HG02798 (cell line): ENCODE measurements around the gene METTL13.

Experiments used
- ATAC-seq: cut with Tn5 transposase; IDR thresholded peaks from one replicate; pipeline ENCODE4 v1.9.1; 2021; ENCODE audit warnings: mild to moderate bottlenecking; ENCODE audit not compliant: unreplicated experiment, poor library complexity

Gene METTL13

GRCh38 chr1:171800342-171800741, 18.9 kb downstream of the METTL13 start:
- no peak for ATAC-seq

GRCh38 chr1:171800851-171801250, 19.4 kb downstream of the METTL13 start:
- no peak for ATAC-seq

DNA sequence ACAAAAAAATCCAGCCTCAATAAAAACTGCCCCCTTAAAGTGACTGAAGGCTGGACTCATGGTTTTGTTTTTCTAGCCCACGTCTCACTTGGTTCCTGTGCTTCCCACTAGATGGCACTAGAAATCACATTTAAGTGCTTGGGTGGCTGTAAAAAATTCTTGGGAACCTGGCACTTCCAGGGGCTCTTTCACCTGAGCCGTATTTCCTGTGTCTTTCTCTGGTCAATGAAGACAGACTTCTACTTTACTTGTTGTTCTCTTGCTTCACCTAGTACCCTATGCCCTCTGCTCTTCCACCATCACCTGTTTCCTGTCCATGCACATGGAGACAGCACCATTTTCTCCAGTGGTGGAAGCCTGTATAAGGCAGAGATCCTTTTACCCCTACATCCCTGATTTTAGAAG, 20.0 kb downstream of the METTL13 start:
- peak; percentile 25 for ATAC-seq

GRCh38 chr1:171802207-171802606, 20.7 kb downstream of the METTL13 start:
- ATAC-seq, result no peak

DNA sequence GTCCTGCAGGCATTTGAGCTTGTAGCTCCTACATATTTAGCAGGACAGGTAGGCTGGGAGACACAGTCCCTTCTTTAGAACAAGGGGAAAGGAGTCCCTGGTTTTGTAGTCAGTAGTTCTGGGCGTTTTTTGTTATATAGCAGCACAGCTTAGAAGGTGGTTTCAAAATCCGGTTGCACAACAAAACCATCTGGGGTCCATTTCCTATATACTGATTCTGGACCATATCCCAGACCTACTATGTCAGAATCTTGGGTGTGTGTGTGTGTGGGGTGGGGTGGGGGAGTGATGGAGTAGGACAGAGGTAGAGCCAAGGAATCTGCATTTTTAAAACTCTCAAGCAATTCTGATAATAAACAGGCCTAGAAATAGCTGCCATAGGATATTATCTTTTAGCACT, 21.6 kb downstream of the METTL13 start:
- no peak for ATAC-seq

DNA sequence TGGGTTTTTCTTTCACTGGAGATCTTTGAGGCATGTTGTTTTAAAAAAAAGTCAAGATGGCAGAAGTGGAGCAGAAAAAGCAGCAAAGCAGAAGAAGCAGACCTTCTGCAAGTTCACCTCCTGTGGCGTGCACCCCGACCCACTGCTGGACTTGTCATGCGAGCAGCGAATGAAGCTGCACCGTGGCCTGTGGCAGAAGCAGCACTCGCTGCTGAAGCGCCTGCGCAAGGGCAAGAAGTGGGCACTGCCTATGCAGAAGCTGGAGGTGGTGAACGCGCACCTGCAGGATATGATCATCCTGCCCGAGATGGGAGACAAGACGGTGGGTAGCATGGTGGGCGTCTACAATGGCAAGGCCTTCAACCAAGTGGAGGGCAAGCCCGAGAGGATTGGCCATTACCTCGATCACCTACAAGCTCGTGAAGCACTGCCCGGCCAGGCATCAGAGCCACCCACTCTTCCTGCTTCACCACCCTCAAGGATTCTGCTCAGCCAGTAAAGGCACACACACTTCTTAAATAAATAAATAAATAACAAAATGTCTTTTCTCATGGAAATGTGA, 22.1 kb downstream of the METTL13 start:
- no peak for ATAC-seq

GRCh38 chr1:171805395-171806115, 24.1 kb downstream of the METTL13 start:
- ATAC-seq, result peak; percentile 87

DNA sequence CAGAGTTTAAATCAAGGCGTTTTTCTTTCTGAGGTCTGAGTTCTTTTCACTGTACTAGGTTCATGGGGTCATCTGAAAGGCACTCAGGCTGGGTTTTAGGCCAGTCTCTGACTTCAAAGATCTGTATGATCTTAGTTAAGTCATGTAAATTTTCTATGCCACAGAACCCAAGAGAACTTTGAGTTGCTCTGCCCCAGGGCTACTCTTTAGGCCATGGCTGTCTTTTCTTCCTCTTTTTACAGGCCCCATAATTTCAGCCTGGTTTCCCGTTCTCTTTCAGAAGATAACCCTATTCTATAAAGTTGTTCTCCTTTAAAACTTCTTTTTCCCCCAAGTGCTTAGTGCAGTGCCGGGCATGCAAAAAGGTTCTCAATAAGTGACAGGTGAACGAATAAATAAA, 26.1 kb downstream of the METTL13 start:
- no peak for ATAC-seq

DNA sequence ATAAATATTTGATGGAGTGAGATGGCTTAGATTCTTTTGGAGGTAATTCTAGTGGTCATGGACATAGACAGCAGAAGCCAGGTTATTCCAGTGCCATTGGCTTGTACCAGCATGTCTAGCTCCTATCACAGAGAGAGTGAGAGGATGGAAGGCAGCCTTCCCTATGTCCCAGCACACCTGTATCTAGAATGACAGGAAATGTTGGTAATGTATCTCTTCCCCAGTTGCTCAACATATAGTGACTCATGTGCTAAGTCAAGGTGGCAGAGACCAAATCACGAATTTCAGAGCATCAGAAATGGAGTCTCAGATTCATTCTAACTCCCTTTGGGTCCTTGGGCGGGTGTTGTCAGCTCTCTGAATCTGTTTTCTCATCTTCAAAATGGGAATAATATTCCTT, 28.4 kb downstream of the METTL13 start:
- no peak for ATAC-seq

GRCh38 chr1:171811672-171812071, 30.2 kb downstream of the METTL13 start:
- no peak for ATAC-seq

GRCh38 chr1:171814692-171815091, 33.2 kb downstream of the METTL13 start:
- ATAC-seq, result no peak

- no peak for ATAC-seq
These were observed 34.9 kb downstream of the METTL13 start for GRCh38 chr1:171816300-171816901.

DNA sequence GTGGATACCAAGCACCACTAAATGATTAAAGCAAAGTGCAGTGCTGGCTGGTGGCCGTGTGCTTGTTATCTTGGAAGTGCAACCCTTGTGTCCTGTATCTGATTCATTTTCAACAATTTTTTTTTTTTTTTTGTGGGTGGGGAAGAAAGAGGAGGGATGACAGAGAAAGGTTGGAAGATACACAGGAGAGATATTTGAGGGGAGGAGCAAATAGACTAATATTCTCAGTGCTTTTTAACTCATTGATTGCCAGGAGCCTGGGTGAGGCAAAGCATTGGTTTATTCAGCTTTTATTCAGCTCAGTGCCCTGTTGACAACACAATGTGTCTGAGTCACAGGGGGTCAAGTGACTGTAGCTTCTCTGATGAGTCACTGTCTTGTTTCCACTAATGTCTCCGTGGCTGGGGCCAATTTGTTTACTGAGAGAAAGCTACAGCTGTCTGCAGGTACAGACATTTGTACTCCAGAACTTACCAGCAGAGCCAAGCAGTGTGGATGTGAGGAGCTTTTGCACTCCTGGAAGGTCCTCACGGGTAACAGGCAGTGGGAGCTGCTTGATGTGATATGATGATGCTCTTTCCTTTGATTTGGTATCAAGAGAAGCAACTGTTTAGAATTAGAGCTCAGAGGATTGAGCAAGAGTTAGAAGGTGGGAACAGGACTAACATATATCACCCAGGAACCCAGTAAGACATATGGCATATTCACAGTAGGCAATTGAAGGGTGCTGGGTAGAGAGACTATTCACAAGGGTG, 36.2 kb downstream of the METTL13 start:
- ATAC-seq, result peak; percentile 79

- no peak for ATAC-seq
These were observed 38.5 kb downstream of the METTL13 start for GRCh38 chr1:171819946-171820345.

- no peak for ATAC-seq
These were observed 45.5 kb downstream of the METTL13 start for GRCh38 chr1:171826973-171827372.

GRCh38 chr1:171828794-171829193, 47.3 kb downstream of the METTL13 start:
- ATAC-seq, result peak; percentile 49

GRCh38 chr1:171833091-171833825, 51.8 kb downstream of the METTL13 start:
- no peak for ATAC-seq

GRCh38 chr1:171834821-171835220, 53.4 kb downstream of the METTL13 start:
- no peak for ATAC-seq

- no peak for ATAC-seq
These were observed 54.4 kb downstream of the METTL13 start for GRCh38 chr1:171835891-171836290.
